ENCODE results near the gene COLEC12. TPM values are rescaled to one million over a fixed set of nuclear protein-coding genes. Genes with fewer than 3 reads are reported as not detected.

Gene COLEC12
- total RNA-seq, 2 experiments from 2014 or later = not detected

DNA sequence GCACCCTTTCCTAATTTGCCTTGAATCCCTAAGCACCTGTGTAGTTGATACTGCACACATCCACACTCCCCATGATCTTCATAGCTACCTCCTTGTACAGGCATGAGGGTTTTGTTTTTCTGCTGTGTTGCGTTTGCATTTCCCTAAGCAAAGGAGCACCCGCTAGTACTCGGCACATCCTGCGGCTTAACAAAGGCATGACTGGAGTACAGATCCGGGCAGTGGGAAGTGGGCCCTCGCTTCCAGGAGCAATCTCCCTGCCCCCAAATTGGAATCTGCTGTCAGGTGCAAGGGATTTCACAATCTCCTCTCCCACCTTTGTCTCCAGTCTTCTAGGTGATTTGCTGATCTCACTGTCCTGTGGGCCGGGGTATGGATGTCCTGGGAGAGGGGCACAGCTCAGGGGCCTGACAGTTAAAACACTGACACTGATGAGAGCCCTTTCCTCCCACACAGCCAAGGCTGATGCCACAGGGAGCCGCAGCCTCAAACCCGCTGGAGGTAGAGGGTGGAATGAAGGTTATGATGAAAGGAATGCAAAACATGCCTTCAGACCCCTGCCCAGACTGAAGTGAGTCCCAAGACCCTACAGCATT is 133.9 kb downstream of the COLEC12 start:
- H3K4me3 ChIP-seq (ENCODE audit: low read length) = no peak overlapping the region
- no peaks in the 10 kb centered on the region for H3K27me3 ChIP-seq (ENCODE audit: control insufficient read depth in 1 of 2, insufficient read depth in 2 of 2, low read length in 2 of 2)
- DNase-seq (no peak), ATAC-seq (ENCODE audit: poor library complexity) (no peak)
- TF ChIP-seq, protein P1, sequence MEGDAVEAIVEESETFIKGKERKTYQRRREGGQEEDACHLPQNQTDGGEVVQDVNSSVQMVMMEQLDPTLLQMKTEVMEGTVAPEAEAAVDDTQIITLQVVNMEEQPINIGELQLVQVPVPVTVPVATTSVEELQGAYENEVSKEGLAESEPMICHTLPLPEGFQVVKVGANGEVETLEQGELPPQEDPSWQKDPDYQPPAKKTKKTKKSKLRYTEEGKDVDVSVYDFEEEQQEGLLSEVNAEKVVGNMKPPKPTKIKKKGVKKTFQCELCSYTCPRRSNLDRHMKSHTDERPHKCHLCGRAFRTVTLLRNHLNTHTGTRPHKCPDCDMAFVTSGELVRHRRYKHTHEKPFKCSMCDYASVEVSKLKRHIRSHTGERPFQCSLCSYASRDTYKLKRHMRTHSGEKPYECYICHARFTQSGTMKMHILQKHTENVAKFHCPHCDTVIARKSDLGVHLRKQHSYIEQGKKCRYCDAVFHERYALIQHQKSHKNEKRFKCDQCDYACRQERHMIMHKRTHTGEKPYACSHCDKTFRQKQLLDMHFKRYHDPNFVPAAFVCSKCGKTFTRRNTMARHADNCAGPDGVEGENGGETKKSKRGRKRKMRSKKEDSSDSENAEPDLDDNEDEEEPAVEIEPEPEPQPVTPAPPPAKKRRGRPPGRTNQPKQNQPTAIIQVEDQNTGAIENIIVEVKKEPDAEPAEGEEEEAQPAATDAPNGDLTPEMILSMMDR (IDR thresholded peaks at IDR 0.05) = no peak
- Mint-ChIP-seq H3K4me1 (ENCODE audit: low read depth) (no peaks in the 10 kb centered on the region), H3K27ac (no peak overlapping the region), H3K9me3 (no peaks in the 10 kb centered on the region), H3K36me3 (ENCODE audit: low read depth) (no peaks in the 10 kb centered on the region), H3K4me3 (no peak overlapping the region), H3K27me3 (peaks cover 8% of the 10 kb centered on the region)
- intact Hi-C loops (cut with DNase I, micrococcal nuclease) = no loop called here
- no peaks in the 10 kb centered on the region for H3K4me1 ChIP-seq (ENCODE audit: insufficient read depth, low read length)
- H3K27ac ChIP-seq (ENCODE audit: low read depth in 1 of 2, low read length in 2 of 2) = no peak overlapping the region
- H3K36me3 ChIP-seq (ENCODE audit: insufficient read depth, low read length) = no peaks in the 10 kb centered on the region
- no peaks in the 10 kb centered on the region for H3K9me3 ChIP-seq (ENCODE audit: control insufficient read depth in 1 of 2, insufficient read depth in 1 of 2, low read length in 2 of 2)
- ChIA-PET POLR2A (no interaction called here), CTCF (no interaction called here)

DNA sequence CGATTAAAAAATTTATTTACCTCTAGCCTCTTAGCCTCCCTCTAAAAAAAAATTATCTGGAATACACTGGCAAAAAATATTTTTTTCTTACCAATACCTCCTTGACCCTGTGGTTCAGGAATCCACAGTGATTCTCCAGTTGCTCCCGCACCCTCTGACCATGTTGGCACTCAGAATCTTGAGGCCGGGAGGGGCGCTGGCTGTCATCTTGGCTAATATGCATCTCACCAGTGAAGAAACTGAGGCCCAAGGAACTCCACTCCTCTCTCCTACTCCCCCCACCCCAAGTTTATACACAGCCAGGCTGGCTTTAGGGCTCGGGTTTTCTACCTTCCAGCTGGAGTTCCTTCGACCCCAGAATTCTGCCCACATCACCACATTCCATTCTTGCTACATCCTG is 134.8 kb downstream of the COLEC12 start:
- Mint-ChIP-seq H3K36me3 (ENCODE audit: low read depth) (no peaks in the 10 kb centered on the region), H3K9me3 (no peaks in the 10 kb centered on the region), H3K27ac (no peak overlapping the region), H3K4me3 (no peak overlapping the region), H3K27me3 (peaks cover 9% of the 10 kb centered on the region), H3K4me1 (ENCODE audit: low read depth) (no peaks in the 10 kb centered on the region)
- ATAC-seq (ENCODE audit: poor library complexity) = no peak
- H3K9me3 ChIP-seq (ENCODE audit: control insufficient read depth in 1 of 2, insufficient read depth in 1 of 2, low read length in 2 of 2) = no peaks in the 10 kb centered on the region
- no peaks in the 10 kb centered on the region for H3K27me3 ChIP-seq (ENCODE audit: control insufficient read depth in 1 of 2, insufficient read depth in 2 of 2, low read length in 2 of 2)
- DNase-seq = no peak
- intact Hi-C loops (cut with DNase I, micrococcal nuclease) = no loop called here
- no peaks in the 10 kb centered on the region for H3K4me1 ChIP-seq (ENCODE audit: insufficient read depth, low read length)
- TF ChIP-seq, protein P1 (IDR thresholded peaks at IDR 0.05) = no peak
- CTCF ChIA-PET = no interaction called here
- no peak overlapping the region for H3K4me3 ChIP-seq (ENCODE audit: low read length)
- no peak overlapping the region for H3K27ac ChIP-seq (ENCODE audit: low read depth in 1 of 2, low read length in 2 of 2)
- H3K36me3 ChIP-seq (ENCODE audit: insufficient read depth, low read length) = no peaks in the 10 kb centered on the region
- POLR2A ChIA-PET = no interaction called here

DNA sequence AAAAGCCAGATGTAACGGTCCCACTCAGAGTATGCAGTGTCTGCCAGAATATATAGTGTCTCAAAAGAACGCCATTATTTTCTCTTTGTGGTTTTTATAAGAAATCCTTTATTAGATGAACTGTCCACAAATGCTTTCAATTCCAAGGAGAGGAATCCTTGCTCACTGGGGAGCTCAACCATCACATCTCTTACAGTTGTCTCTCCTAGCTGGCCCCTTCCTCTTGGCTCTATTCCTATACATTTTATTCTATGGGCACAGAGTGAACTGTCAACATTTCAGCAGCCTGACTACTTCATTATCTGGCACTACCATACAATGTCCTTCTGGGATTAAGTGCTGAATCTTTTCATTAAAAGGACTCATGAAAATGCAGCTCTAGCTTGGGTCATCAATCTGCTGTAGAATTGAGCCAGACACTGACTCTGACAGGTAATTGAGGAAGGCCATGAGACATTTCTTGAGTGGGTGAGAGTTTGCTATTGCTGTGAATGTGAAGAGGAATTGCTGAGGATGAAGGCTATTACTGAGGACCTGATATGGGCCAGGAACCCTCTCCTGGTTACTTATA is 136.2 kb downstream of the COLEC12 start:
- H3K4me3 ChIP-seq (ENCODE audit: low read length) = no peak overlapping the region
- H3K27ac Mint-ChIP-seq = no peak overlapping the region
- no peak overlapping the region for H3K4me3 Mint-ChIP-seq
- H3K4me1 Mint-ChIP-seq (ENCODE audit: low read depth) = no peaks in the 10 kb centered on the region
- H3K9me3 Mint-ChIP-seq = no peaks in the 10 kb centered on the region
- no peaks in the 10 kb centered on the region for H3K36me3 ChIP-seq (ENCODE audit: insufficient read depth, low read length)
- POLR2A ChIA-PET = no interaction called here
- intact Hi-C loops (cut with DNase I, micrococcal nuclease) = no loop called here
- H3K9me3 ChIP-seq (ENCODE audit: control insufficient read depth in 1 of 2, insufficient read depth in 1 of 2, low read length in 2 of 2) = no peaks in the 10 kb centered on the region
- CTCF ChIA-PET = no interaction called here
- TF ChIP-seq, protein P1 (IDR thresholded peaks at IDR 0.05) = no peak
- ATAC-seq (ENCODE audit: poor library complexity) (no peak), DNase-seq (no peak)
- H3K27ac ChIP-seq (ENCODE audit: low read depth in 1 of 2, low read length in 2 of 2) = no peak overlapping the region
- H3K4me1 ChIP-seq (ENCODE audit: insufficient read depth, low read length) = no peaks in the 10 kb centered on the region
- no peaks in the 10 kb centered on the region for H3K36me3 Mint-ChIP-seq (ENCODE audit: low read depth)
- peaks cover 9% of the 10 kb centered on the region for H3K27me3 Mint-ChIP-seq
- H3K27me3 ChIP-seq (ENCODE audit: control insufficient read depth in 1 of 2, insufficient read depth in 2 of 2, low read length in 2 of 2) = no peaks in the 10 kb centered on the region

Measured in CD4-positive, alpha-beta T cell (primary cell).